Heart left ventricle (tissue), 13 donors: Measurements from ENCODE around the gene ADAMTS12.

Experiments used
- CTCF ChIP-seq, 12 donors: fragments of 200-600 bp; sonication (generic) in 4 of 12; IDR thresholded peaks; one replicate each; pipeline versions ENCODE4 v1.5.0 to v1.8.0; 2018 to 2022; ENCODE audit warnings: antibody characterized with exemption in 12 of 12, mild to moderate bottlenecking in 5 of 12
- POLR2A ChIP-seq, 2 donors: fragments of 450-650 bp; IDR thresholded peaks; one replicate each; pipeline ENCODE4 v1.6.1; 2017; ENCODE audit warnings: antibody characterized with exemption in 2 of 2, mild to moderate bottlenecking in 2 of 2, moderate library complexity in 2 of 2
- donor health status: ischemic (EF 13 %, LVEDD 7.1; RV severe dilation, severe dysfunction).
- donor health status: DM: no; HTN: yes; CAD: no.
- donor health status: DM: no; HTN: no; CAD: no.
- donor health status: ischemic (EF 25% LVEDD 6.9; RV normal size, moderate dysfunction).
- donor health status: ischemic (EF 25% LVEDD 5.7; RV mildly dilated, moderate dysfunction).
- donor health status: ischemic (EF 35%, LVEDD 5.7; RV mildly dilated, moderate dysfunction).
- donor health status: nonischemic (EF 11% LVEDD 7.7; RV severe dilation, severe dysfunction).
- donor health status: DM: yes; HTN: yes; CAD: no.
- donor health status: PGD.
- donor health status: ischemic (EF 29% LVEDD 5.4; RV normal size, mild dysfunction).
- donor health status: nonischemic (EF 23%, LVEDD 6.1; RV moderate dilation, normal function).

DNA sequence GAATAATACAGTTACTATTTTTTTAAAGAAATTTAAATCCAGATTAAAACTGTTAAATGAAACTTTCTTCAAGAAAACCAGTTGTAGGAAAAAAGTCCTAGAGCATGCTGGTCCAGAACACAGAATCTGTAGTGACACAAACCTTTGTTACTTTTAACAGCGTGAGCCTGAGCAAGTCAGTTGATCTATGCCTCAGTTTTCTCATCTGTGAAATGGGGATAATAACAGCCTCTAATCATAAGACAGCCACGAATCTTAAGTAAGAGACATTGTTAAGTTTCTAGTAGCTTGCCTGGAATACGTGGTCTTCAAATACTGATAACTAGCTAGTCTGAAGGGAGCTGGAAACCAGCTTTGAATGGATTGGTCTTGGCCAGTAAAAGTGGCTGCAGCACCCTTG, 158.6 kb downstream of the ADAMTS12 start:
- no peak for TF ChIP-seq CTCF (IDR thresholded peaks at IDR 0.05)
- no peak for TF ChIP-seq POLR2A (IDR thresholded peaks at IDR 0.05)
